MM.1S (cell line): ENCODE data around the gene C1GALT1C1.
"Not testable (repeated sequence)": the region's sequence is repeated elsewhere in the genome, so short reads cannot be mapped to it uniquely, and the experiment has no call there.

Experiments
- DNase-seq: peaks from one replicate; pipeline ENCODE4 v3.0.0-alpha.2; 2015
- H2AFZ ChIP-seq: fragments of 300-600 bp; sonication (generic); 2 replicates; pipeline ENCODE4 v1.6.0; 2016; ENCODE audit warnings: antibody characterized with exemption, low read length
- H3F3A ChIP-seq: fragments of 300-600 bp; sonication (generic); 2 replicates; pipeline ENCODE4 v1.6.1; 2016; ENCODE audit warnings: mild to moderate bottlenecking, antibody characterized with exemption, low read length, moderate library complexity, mixed read lengths; ENCODE audit not compliant: insufficient read depth
- H3K27ac ChIP-seq: fragments of 300-600 bp; sonication (generic); 2 replicates; pipeline ENCODE4 v1.5.1; 2016; ENCODE audit warnings: mild to moderate bottlenecking, low read length
- H3K27me3 ChIP-seq: fragments of 300-600 bp; sonication (generic); replicated peaks from 2 replicates; pipeline ENCODE4 v1.6.0; 2016; ENCODE audit warnings: low read length; ENCODE audit not compliant: insufficient read depth
- H3K36me3 ChIP-seq: fragments of 300-600 bp; sonication (generic); replicated peaks from 2 replicates; pipeline ENCODE4 v1.6.1; 2016; ENCODE audit warnings: mild to moderate bottlenecking, low read length, mixed read lengths; ENCODE audit not compliant: insufficient read depth
- H3K4me1 ChIP-seq: fragments of 300-600 bp; sonication (generic); 2 replicates; pipeline ENCODE4 v1.6.1; 2016; ENCODE audit warnings: low read length, mixed read lengths
- H3K4me2 ChIP-seq: fragments of 300-600 bp; sonication (generic); 2 replicates; pipeline ENCODE4 v1.6.0; 2016; ENCODE audit warnings: low read depth, low read length
- H3K4me3 ChIP-seq: fragments of 300-600 bp; sonication (generic); 2 replicates; pipeline ENCODE4 v1.5.1; 2016; ENCODE audit warnings: low read length, mixed read lengths
- H3K79me2 ChIP-seq: fragments of 300-600 bp; sonication (generic); 2 replicates; pipeline ENCODE4 v1.6.1; 2016; ENCODE audit warnings: mixed run types, low read length, mixed read lengths
- H3K9ac ChIP-seq: fragments of 300-600 bp; sonication (generic); 2 replicates; pipeline ENCODE4 v1.6.1; 2016; ENCODE audit warnings: low read length, mixed read lengths
- H3K9me2 ChIP-seq: fragments of 300-600 bp; sonication (generic); replicated peaks from 2 replicates; pipeline ENCODE4 v1.6.1; 2016; ENCODE audit warnings: mild to moderate bottlenecking, low read length, mixed read lengths; ENCODE audit not compliant: insufficient read depth
- H3K9me3 ChIP-seq: fragments of 300-600 bp; sonication (generic); replicated peaks from 2 replicates; pipeline ENCODE4 v1.6.1; 2016; ENCODE audit warnings: mild to moderate bottlenecking, low read length, mixed read lengths; ENCODE audit not compliant: insufficient read depth
- H4K20me1 ChIP-seq: fragments of 300-600 bp; sonication (generic); 2 replicates; pipeline ENCODE4 v1.6.1; 2016; ENCODE audit warnings: mild to moderate bottlenecking, low read length, moderate library complexity, mixed read lengths; ENCODE audit not compliant: insufficient read depth
- CTCF ChIP-seq: fragments of 300-600 bp; sonication (generic); IDR thresholded peaks from 2 replicates; pipeline ENCODE4 v1.5.1; 2016; ENCODE audit warnings: antibody characterized with exemption, low read length, mixed read lengths
- EZH2 ChIP-seq: fragments of 300-600 bp; sonication (generic); optimal IDR thresholded peaks from 2 replicates; pipeline ENCODE3; 2017; ENCODE audit warnings: low read depth, mild to moderate bottlenecking, antibody characterized with exemption, low read length, mixed read lengths
- EZH2phosphoT487 ChIP-seq: fragments of 300-600 bp; sonication (generic); IDR thresholded peaks from 2 replicates; pipeline ENCODE4 v1.6.1; 2018; ENCODE audit warnings: antibody characterized with exemption, low read length

The C1GALT1C1 gene

GRCh38 chrX:120672389-120672788 lies 42.5 kb upstream of the C1GALT1C1 start:
- Histone ChIP-seq H3K4me3 (no peak overlapping the region), H3K79me2 (no peaks in the 10 kb centered on the region), H3K36me3 (no peaks in the 10 kb centered on the region), H3K27me3 (no peaks in the 10 kb centered on the region), H3K4me1 (peaks cover 14% of the 10 kb centered on the region), H3K9me3 (no peaks in the 10 kb centered on the region), H3K4me2 (no peak overlapping the region), H4K20me1 (no peaks in the 10 kb centered on the region), H3K9ac (no peak overlapping the region), H3F3A (no peaks in the 10 kb centered on the region; the same call in 1 of the 2 replicates), H3K9me2 (no peaks in the 10 kb centered on the region), H3K27ac (no peak overlapping the region), H2AFZ (no peak overlapping the region)
- no peak for DNase-seq
- TF ChIP-seq EZH2phosphoT487 (no peak), EZH2 (no peak), CTCF (no peak)

GRCh38 chrX:120671963-120672362 lies 42.1 kb upstream of the C1GALT1C1 start:
- peaks cover 14% of the 10 kb centered on the region for H3K4me1 ChIP-seq
- H3K9me3 ChIP-seq: no peaks in the 10 kb centered on the region
- DNase-seq: no peak
- H3K9me2 ChIP-seq: no peaks in the 10 kb centered on the region
- no peak overlapping the region for H3K27ac ChIP-seq
- H3K4me2 ChIP-seq: no peak overlapping the region
- no peak overlapping the region for H3K9ac ChIP-seq
- H3K79me2 ChIP-seq: no peaks in the 10 kb centered on the region
- no peak overlapping the region for H2AFZ ChIP-seq
- H4K20me1 ChIP-seq: no peaks in the 10 kb centered on the region
- H3K4me3 ChIP-seq: no peak overlapping the region
- TF ChIP-seq EZH2 (no peak), CTCF (no peak), EZH2phosphoT487 (no peak)
- no peaks in the 10 kb centered on the region for H3F3A ChIP-seq
- no peaks in the 10 kb centered on the region for H3K36me3 ChIP-seq
- H3K27me3 ChIP-seq: no peaks in the 10 kb centered on the region

GRCh38 chrX:120668357-120668756 lies 38.5 kb upstream of the C1GALT1C1 start:
- no peaks in the 10 kb centered on the region for H3K27me3 ChIP-seq
- DNase-seq: no peak
- H4K20me1 ChIP-seq: no peaks in the 10 kb centered on the region
- H3K79me2 ChIP-seq: no peaks in the 10 kb centered on the region
- no peak overlapping the region for H3K9ac ChIP-seq
- H3K27ac ChIP-seq: no peak overlapping the region
- H3F3A ChIP-seq: no peaks in the 10 kb centered on the region
- no peak overlapping the region for H3K4me2 ChIP-seq
- H3K4me1 ChIP-seq: peaks cover 11% of the 10 kb centered on the region
- no peaks in the 10 kb centered on the region for H3K9me3 ChIP-seq
- no peaks in the 10 kb centered on the region for H3K9me2 ChIP-seq
- TF ChIP-seq EZH2phosphoT487 (no peak), EZH2 (no peak), CTCF (no peak)
- H3K36me3 ChIP-seq: no peaks in the 10 kb centered on the region
- H2AFZ ChIP-seq: no peak overlapping the region
- no peak overlapping the region for H3K4me3 ChIP-seq

- not testable (repeated sequence) for H3K4me3 ChIP-seq, H3K27me3 ChIP-seq, H2AFZ ChIP-seq, H3K4me2 ChIP-seq, H3K9ac ChIP-seq, H3K79me2 ChIP-seq, H4K20me1 ChIP-seq, H3F3A ChIP-seq, H3K36me3 ChIP-seq, H3K4me1 ChIP-seq, DNase-seq, H3K9me2 ChIP-seq, H3K9me3 ChIP-seq, H3K27ac ChIP-seq
Measured at GRCh38 chrX:120664535-120664934, 34.7 kb upstream of the C1GALT1C1 start.
